ENCODE measurements around the gene ITGB8.

Gene ITGB8

DNA sequence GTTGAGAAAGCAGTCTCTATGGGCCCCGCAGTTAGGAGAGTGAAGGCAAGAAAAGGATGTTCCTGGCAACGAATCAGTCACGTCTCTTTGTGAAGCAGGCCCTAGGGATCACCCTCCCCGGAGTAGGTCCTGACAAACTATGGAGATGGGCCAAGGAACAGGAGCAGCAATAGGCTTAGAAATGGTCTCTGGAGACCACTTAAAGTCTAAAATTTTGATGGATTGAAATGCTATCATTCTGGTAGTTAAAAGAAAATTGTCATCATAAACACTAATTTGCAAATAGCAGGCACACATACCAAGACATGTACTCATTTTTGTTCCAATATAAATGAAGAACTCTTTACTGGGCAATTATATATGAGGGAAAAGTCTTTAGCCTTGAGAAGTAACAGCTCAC, 123.5 kb downstream of the ITGB8 start:
- H3K79me2 ChIP-seq, result no peaks in the 10 kb centered on the region

DNA sequence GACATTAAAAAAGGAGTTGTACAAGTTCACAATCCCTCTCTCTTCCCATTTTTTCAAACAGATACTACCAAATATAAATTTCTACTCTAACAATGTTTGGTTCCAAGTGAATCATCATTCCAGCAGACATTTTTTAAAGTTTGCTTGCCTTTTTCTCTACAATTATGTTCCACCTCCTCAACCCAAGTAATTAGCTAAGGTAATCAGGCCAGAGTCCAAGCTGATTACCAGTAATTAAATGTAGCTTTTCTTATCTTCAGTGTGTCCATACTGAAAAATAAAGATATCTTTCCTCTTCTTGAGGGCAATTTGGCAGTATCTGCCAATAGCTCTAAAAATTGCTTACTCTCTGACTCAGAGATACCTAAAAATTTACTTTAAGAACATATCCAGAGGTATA, 126.0 kb downstream of the ITGB8 start:
- Histone ChIP-seq H3K9me3 (ENCODE audit: control insufficient read depth, low read length) (no peaks in the 10 kb centered on the region), H2AFZ (no peak overlapping the region), H3K36me3 (ENCODE audit: control insufficient read depth, insufficient read depth, low read length) (no peaks in the 10 kb centered on the region), H3K79me2 (no peaks in the 10 kb centered on the region), H3K4me3 (ENCODE audit: low read depth, low read length) (no peak overlapping the region), H3K4me2 (ENCODE audit: low read length) (no peak overlapping the region), H3K4me1 (no peaks in the 10 kb centered on the region), H3K27me3 (ENCODE audit: control insufficient read depth, insufficient read depth, low read length) (no peaks in the 10 kb centered on the region), H3K9ac (no peak overlapping the region), H3K27ac (no peak overlapping the region)
- TF ChIP-seq CTCF (IDR thresholded peaks at IDR 0.05), result no peak

More for the DNA sequence above, 123.5 kb downstream of the ITGB8 start:
- no peak for TF ChIP-seq CTCF (IDR thresholded peaks at IDR 0.05)
- Histone ChIP-seq H3K4me3 (ENCODE audit: low read depth, low read length) (no peak overlapping the region), H2AFZ (no peak overlapping the region), H3K36me3 (ENCODE audit: control insufficient read depth, insufficient read depth, low read length) (no peaks in the 10 kb centered on the region), H3K27me3 (ENCODE audit: control insufficient read depth, insufficient read depth, low read length) (no peaks in the 10 kb centered on the region), H3K9me3 (ENCODE audit: control insufficient read depth, low read length) (no peaks in the 10 kb centered on the region), H3K9ac (no peak overlapping the region), H3K4me2 (ENCODE audit: low read length) (no peak overlapping the region), H3K27ac (no peak overlapping the region), H3K4me1 (peaks cover 17% of the 10 kb centered on the region)

GRCh38 chr7:20458521-20458920, 127.8 kb downstream of the ITGB8 start:
- no peak overlapping the region for H2AFZ ChIP-seq
- no peaks in the 10 kb centered on the region for H3K4me1 ChIP-seq
- H3K27ac ChIP-seq, result no peak overlapping the region

DNA sequence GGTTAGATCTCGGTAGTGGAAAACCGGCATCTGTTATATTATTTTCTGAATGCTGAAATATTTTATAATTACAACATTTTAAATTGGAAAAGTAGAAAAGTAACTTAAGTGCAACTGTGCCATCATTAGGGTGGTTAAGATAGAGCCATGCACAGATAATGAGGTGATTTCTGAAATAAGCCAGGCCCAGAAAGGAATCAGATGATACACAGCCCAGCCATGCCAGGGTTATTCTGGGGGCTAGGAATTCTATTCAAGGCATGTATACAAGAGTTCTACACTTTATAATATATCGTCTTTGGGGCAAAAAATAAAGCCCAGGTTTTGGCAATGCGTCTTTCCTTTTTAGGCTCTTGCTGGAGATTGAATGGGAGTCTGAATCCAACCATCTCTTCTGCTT, 128.7 kb downstream of the ITGB8 start:
- no peak for TF ChIP-seq CTCF (IDR thresholded peaks at IDR 0.05)
- Histone ChIP-seq H3K4me1 (no peaks in the 10 kb centered on the region), H3K27ac (no peak overlapping the region), H3K4me3 (ENCODE audit: low read depth, low read length) (no peak overlapping the region), H3K79me2 (no peaks in the 10 kb centered on the region), H3K27me3 (ENCODE audit: control insufficient read depth, insufficient read depth, low read length) (no peaks in the 10 kb centered on the region), H3K36me3 (ENCODE audit: control insufficient read depth, insufficient read depth, low read length) (no peaks in the 10 kb centered on the region), H3K9me3 (ENCODE audit: control insufficient read depth, low read length) (no peaks in the 10 kb centered on the region), H3K9ac (no peak overlapping the region), H3K4me2 (ENCODE audit: low read length) (no peak overlapping the region), H2AFZ (no peak overlapping the region)

More at GRCh38 chr7:20458521-20458920, 127.8 kb downstream of the ITGB8 start:
- H3K9me3 ChIP-seq (ENCODE audit: control insufficient read depth, low read length), result no peaks in the 10 kb centered on the region
- no peak overlapping the region for H3K4me3 ChIP-seq (ENCODE audit: low read depth, low read length)
- H3K79me2 ChIP-seq, result no peaks in the 10 kb centered on the region
- H3K27me3 ChIP-seq (ENCODE audit: control insufficient read depth, insufficient read depth, low read length), result no peaks in the 10 kb centered on the region
- H3K36me3 ChIP-seq (ENCODE audit: control insufficient read depth, insufficient read depth, low read length), result no peaks in the 10 kb centered on the region
- H3K9ac ChIP-seq, result no peak overlapping the region
- TF ChIP-seq CTCF (IDR thresholded peaks at IDR 0.05), result no peak
- no peak overlapping the region for H3K4me2 ChIP-seq (ENCODE audit: low read length)

GRCh38 chr7:20464891-20465290, 134.2 kb downstream of the ITGB8 start:
- no peaks in the 10 kb centered on the region for H3K9me3 ChIP-seq (ENCODE audit: control insufficient read depth, low read length)
- no peak overlapping the region for H3K4me2 ChIP-seq (ENCODE audit: low read length)
- no peak overlapping the region for H3K9ac ChIP-seq
- H3K27ac ChIP-seq, result no peak overlapping the region
- no peak overlapping the region for H3K4me3 ChIP-seq (ENCODE audit: low read depth, low read length)
- no peaks in the 10 kb centered on the region for H3K4me1 ChIP-seq
- H3K79me2 ChIP-seq, result no peaks in the 10 kb centered on the region
- H2AFZ ChIP-seq, result peak overlapping the region; percentile 5
- no peak for TF ChIP-seq CTCF (IDR thresholded peaks at IDR 0.05)
- no peaks in the 10 kb centered on the region for H3K36me3 ChIP-seq (ENCODE audit: control insufficient read depth, insufficient read depth, low read length)
- H3K27me3 ChIP-seq (ENCODE audit: control insufficient read depth, insufficient read depth, low read length), result no peaks in the 10 kb centered on the region

Measured in parathyroid adenoma (tissue), 2 donors.